Nephron progenitor cell (in vitro differentiated cells): ENCODE measurements around the gene SMIM36.
"Not testable (repeated sequence)": the region's sequence is repeated elsewhere in the genome, so short reads cannot be mapped to it uniquely, and the experiment has no call there.

Experiments used
- DNase-seq: peaks from one replicate; pipeline ENCODE4 v3.0.0; 2021
- H3K27ac Mint-ChIP-seq: 2 replicates; pipeline ENCODE4 v1.8.0; 2021; ENCODE audit warnings: mild to moderate bottlenecking, moderate library complexity, mixed read lengths
- H3K27me3 Mint-ChIP-seq: 2 replicates; pipeline ENCODE4 v1.8.0; 2021; ENCODE audit warnings: mild to moderate bottlenecking, low read depth, mixed read lengths; ENCODE audit not compliant: poor library complexity
- H3K36me3 Mint-ChIP-seq: 2 replicates; pipeline ENCODE4 v1.8.0; 2021; ENCODE audit warnings: low read depth, mixed read lengths
- H3K4me1 Mint-ChIP-seq: 2 replicates; pipeline ENCODE4 v1.8.0; 2021; ENCODE audit warnings: mixed read lengths
- H3K4me3 Mint-ChIP-seq: 2 replicates; pipeline ENCODE4 v1.8.0; 2021; ENCODE audit warnings: mild to moderate bottlenecking, moderate library complexity, mixed read lengths
- H3K9me3 Mint-ChIP-seq: 2 replicates; pipeline ENCODE4 v1.8.0; 2021; ENCODE audit warnings: mild to moderate bottlenecking, moderate library complexity, mixed read lengths
- TF ChIP-seq, protein P1 (sequence below): fragments of 200-600 bp; sonication (generic); IDR thresholded peaks from 2 replicates; pipeline ENCODE4 v1.5.0; 2021; ENCODE audit warnings: antibody characterized with exemption

SMIM36 gene

DNA sequence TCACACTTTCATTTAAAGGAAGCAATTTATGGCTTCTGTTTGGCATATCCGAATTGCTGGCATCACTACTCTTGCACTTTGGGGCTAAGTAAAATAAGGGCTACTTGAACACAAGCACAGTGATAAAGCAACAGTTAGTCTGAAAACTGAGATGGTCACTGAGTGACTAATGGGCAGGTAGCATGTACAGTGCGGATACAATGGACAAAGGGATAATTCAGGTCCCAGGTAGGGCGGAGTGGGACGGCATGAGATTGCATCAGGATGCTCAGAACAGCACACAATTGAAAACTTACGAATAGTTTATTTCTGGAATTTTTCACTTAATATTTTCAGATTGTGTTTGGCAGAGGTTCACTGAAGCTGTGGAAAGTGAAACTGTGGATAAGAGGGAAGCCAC lies 9.2 kb upstream of the SMIM36 start:
- Mint-ChIP-seq H3K27me3 (peaks cover 2% of the 10 kb centered on the region), H3K36me3 (no peaks in the 10 kb centered on the region), H3K9me3 (no peaks in the 10 kb centered on the region), H3K4me3 (no peak overlapping the region), H3K4me1 (no peaks in the 10 kb centered on the region), H3K27ac (no peak overlapping the region)
- no peak for DNase-seq
- TF ChIP-seq, protein P1, sequence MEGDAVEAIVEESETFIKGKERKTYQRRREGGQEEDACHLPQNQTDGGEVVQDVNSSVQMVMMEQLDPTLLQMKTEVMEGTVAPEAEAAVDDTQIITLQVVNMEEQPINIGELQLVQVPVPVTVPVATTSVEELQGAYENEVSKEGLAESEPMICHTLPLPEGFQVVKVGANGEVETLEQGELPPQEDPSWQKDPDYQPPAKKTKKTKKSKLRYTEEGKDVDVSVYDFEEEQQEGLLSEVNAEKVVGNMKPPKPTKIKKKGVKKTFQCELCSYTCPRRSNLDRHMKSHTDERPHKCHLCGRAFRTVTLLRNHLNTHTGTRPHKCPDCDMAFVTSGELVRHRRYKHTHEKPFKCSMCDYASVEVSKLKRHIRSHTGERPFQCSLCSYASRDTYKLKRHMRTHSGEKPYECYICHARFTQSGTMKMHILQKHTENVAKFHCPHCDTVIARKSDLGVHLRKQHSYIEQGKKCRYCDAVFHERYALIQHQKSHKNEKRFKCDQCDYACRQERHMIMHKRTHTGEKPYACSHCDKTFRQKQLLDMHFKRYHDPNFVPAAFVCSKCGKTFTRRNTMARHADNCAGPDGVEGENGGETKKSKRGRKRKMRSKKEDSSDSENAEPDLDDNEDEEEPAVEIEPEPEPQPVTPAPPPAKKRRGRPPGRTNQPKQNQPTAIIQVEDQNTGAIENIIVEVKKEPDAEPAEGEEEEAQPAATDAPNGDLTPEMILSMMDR = no peak

GRCh38 chr17:55518510-55518909 lies 7.3 kb upstream of the SMIM36 start:
- no peak overlapping the region for H3K27ac Mint-ChIP-seq
- no peak overlapping the region for H3K4me3 Mint-ChIP-seq
- DNase-seq = no peak
- no peaks in the 10 kb centered on the region for H3K4me1 Mint-ChIP-seq
- TF ChIP-seq, protein P1 = no peak
- H3K9me3 Mint-ChIP-seq = no peaks in the 10 kb centered on the region
- no peaks in the 10 kb centered on the region for H3K36me3 Mint-ChIP-seq
- peaks cover 4% of the 10 kb centered on the region for H3K27me3 Mint-ChIP-seq

DNA sequence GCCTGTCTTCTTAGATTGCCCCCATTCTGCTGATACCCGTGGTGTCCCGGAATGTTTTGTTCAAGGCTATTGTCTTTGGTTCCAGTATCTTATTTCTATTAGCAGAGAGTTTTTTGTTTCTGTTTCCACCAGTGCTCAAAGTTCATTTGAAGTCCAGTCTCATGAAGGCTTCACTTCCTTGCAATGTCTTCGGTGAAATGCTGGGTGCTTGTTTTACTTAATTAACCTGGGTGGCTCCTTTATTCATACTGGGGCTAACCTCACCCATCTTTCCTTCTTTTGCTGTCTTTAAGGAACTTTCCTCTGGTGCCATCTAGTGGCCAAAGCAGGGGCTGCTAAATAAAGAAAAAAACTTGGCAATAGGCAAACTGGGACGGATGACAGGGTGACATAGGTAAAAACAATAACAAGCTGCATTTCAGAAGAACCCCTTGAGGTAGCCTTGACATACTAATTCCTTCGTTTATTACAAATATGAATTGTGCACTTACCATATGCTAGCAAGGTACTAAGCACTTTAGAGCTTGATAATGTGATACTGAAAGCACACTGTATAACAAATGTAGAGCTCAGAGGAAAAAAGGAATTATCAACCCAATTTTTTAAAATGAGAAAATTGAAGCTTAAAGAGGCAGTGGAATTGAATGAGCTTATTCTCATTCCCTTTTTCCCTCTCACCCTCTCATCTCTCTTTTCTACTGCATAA lies 2.8 kb upstream of the SMIM36 start:
- Mint-ChIP-seq H3K9me3 (no peaks in the 10 kb centered on the region), H3K27me3 (peaks cover 4% of the 10 kb centered on the region), H3K4me1 (peaks cover 10% of the 10 kb centered on the region), H3K36me3 (no peaks in the 10 kb centered on the region), H3K4me3 (no peak overlapping the region), H3K27ac (no peak overlapping the region)
- TF ChIP-seq, protein P1 = peak; percentile 91
- DNase-seq = peak; percentile 74

DNA sequence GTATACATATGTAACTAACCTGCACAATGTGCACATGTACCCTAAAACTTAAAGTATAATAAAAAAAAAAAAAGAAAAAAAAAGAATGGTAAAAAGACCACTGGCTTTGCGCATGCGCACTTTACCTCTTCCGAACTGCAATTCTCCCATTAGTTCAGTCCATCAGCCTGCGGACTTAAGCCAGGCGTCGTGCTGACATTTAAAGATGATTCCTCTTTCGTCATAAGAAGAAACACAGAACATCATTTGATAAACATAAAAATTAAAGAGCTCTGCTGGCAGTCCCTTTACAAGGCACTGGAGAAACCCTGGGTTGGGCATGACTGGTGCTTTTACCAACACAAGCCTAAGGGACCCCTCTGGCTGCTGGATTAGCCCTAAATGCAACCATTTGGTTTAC lies 3.6 kb downstream of the SMIM36 start:
- not testable (repeated sequence) for H3K27me3 Mint-ChIP-seq, DNase-seq, H3K27ac Mint-ChIP-seq, H3K4me3 Mint-ChIP-seq, H3K36me3 Mint-ChIP-seq, H3K9me3 Mint-ChIP-seq
- H3K4me1 Mint-ChIP-seq = peaks cover 11% of the 10 kb centered on the region

GRCh38 chr17:55501626-55502025 lies 9.6 kb downstream of the SMIM36 start:
- H3K27ac Mint-ChIP-seq, H3K4me1 Mint-ChIP-seq, H3K27me3 Mint-ChIP-seq, H3K9me3 Mint-ChIP-seq, H3K36me3 Mint-ChIP-seq, H3K4me3 Mint-ChIP-seq, DNase-seq: not testable (repeated sequence)

- H3K9me3 Mint-ChIP-seq = peaks cover 3% of the 10 kb centered on the region
- H3K4me1 Mint-ChIP-seq = no peaks in the 10 kb centered on the region
- H3K4me3 Mint-ChIP-seq = no peak overlapping the region
- H3K36me3 Mint-ChIP-seq = no peaks in the 10 kb centered on the region
- no peaks in the 10 kb centered on the region for H3K27me3 Mint-ChIP-seq
- TF ChIP-seq, protein P1 = no peak
- no peak for DNase-seq
- H3K27ac Mint-ChIP-seq = no peak overlapping the region
Measured at GRCh38 chr17:55500103-55500502, 11.1 kb downstream of the SMIM36 start.

DNA sequence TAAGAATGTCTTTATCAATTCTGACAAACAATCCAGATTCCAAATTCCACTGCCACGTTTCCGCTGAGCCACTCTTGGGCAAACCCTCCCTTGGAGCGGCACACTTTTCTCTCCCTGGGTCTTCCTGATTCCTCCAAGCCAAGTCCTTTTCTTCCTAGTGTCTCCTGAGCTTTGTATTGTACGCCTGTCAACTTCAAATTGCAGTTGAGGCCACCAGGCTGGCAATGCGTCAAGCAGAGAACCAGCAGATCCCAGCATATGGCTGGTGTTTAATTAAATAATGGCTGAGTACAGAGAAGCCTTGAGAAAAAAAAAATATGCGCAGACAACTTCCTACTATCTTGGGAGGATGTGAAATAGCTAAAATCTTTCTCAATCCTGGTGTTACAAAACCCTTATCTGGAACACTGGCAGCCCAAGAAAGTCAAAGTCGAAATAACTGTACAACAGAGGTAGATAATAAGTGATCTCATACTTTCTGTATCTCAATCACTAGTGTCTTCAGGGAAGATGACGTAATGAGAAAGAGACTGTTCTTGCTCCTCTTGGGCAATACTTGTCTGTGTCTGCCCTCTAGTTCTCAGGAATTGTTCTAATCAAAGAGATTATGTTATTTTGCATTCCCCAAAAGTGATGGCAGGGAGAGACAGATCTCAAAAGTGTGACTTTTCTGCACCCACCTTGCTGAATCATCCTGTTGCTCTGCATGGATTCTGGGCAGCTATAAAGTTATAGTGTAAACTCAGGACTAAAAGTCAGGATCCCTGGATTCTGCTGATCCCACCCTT lies 15.0 kb downstream of the SMIM36 start:
- Mint-ChIP-seq H3K9me3 (no peaks in the 10 kb centered on the region), H3K4me1 (peaks cover 16% of the 10 kb centered on the region), H3K27ac (peak overlapping the region; percentile 6), H3K4me3 (no peak overlapping the region), H3K27me3 (no peaks in the 10 kb centered on the region), H3K36me3 (no peaks in the 10 kb centered on the region)
- TF ChIP-seq, protein P1 = no peak
- no peak for DNase-seq
